Nephron (organoid): Measurements from ENCODE around the gene C22orf39.

Experiments used
- H3K27ac Mint-ChIP-seq, 3 experiments: 2 replicates each; pipeline ENCODE4 v1.8.0; 2020; ENCODE audit warnings: mixed read lengths in 3 of 3, mild to moderate bottlenecking in 2 of 3, moderate library complexity in 1 of 3
- H3K27me3 Mint-ChIP-seq: 2 replicates; pipeline ENCODE4 v1.8.0; 2021; ENCODE audit warnings: low read depth, mild to moderate bottlenecking, moderate library complexity, mixed read lengths
- H3K36me3 Mint-ChIP-seq: 2 replicates; pipeline ENCODE4 v1.8.0; 2020; ENCODE audit warnings: low read depth, mixed read lengths
- H3K4me1 Mint-ChIP-seq: 2 replicates; pipeline ENCODE4 v1.8.0; 2020; ENCODE audit warnings: mixed read lengths
- H3K4me3 Mint-ChIP-seq, 3 experiments: 2 replicates each; pipeline ENCODE4 v1.8.0; 2020; ENCODE audit warnings: mild to moderate bottlenecking in 3 of 3, mixed read lengths in 3 of 3, moderate library complexity in 2 of 3
- H3K9me3 Mint-ChIP-seq: 2 replicates; pipeline ENCODE4 v1.8.0; 2020; ENCODE audit warnings: mixed read lengths
- CTCF ChIP-seq, 3 experiments: fragments of 200-600 bp; sonication (generic); IDR thresholded peaks; one replicate each; pipeline ENCODE4 v1.5.0; 2021; ENCODE audit warnings: antibody characterized with exemption in 3 of 3; ENCODE audit not compliant: unreplicated experiment in 3 of 3

The C22orf39 gene

DNA sequence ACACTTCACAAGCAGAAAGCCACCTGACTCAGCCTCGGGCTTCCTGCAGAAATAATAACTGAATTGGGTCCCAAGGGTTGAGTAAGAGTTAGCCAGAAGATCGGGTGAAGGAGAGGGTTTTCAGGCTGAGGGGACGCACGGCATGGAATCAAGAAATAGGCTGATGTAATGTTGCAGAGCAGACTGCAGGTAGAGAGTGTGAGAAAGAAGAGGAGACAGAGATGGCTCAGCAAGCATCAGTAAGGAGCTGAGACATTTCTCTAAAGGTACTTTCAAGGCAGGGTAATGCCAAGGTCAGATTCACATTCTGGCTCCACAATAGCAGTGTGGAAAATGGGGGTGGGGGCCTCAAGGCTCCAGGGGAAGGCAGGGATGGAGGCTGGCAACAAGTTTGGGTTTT lies 34.6 kb downstream of the C22orf39 start:
- H3K36me3 Mint-ChIP-seq, result peaks cover 28% of the 10 kb centered on the region
- no peak for TF ChIP-seq CTCF (IDR thresholded peaks at IDR 0.05; ENCODE audit: unreplicated experiment in 3 of 3)
- H3K4me1 Mint-ChIP-seq, result no peaks in the 10 kb centered on the region
- H3K27me3 Mint-ChIP-seq, result no peaks in the 10 kb centered on the region
- no peak overlapping the region for H3K27ac Mint-ChIP-seq
- H3K9me3 Mint-ChIP-seq, result peaks cover 4% of the 10 kb centered on the region
- no peak overlapping the region for H3K4me3 Mint-ChIP-seq

DNA sequence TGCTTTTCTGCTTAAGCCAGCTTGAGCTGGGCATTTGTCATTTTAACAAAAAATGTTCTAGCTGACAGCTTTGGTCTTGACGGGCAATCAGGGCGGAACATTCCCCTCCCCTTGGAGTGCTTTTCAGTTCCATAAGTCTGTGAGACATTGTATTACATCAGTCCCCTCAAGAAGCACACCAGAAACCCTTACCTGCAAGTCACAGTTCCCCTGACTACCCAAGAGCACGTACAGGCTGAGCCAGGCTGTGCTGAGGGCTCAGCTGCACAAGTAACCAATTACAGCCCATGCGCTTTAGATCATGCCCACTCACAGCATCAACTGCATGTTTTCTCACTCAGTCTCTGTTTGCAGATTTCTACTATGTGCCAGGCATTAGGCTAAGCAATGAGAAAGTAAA lies 35.0 kb downstream of the C22orf39 start:
- Mint-ChIP-seq H3K27ac (no peak overlapping the region), H3K36me3 (peaks cover 29% of the 10 kb centered on the region)

GRCh38 chr22:19411690-19412045 lies 35.8 kb downstream of the C22orf39 start:
- Mint-ChIP-seq H3K9me3 (peaks cover 4% of the 10 kb centered on the region), H3K27ac (no peak overlapping the region), H3K36me3 (peaks cover 32% of the 10 kb centered on the region), H3K27me3 (no peaks in the 10 kb centered on the region), H3K4me1 (no peaks in the 10 kb centered on the region), H3K4me3 (no peak overlapping the region)
- TF ChIP-seq CTCF (IDR thresholded peaks at IDR 0.05; ENCODE audit: unreplicated experiment in 3 of 3), result no peak

More for the DNA sequence above, 35.0 kb downstream of the C22orf39 start:
- H3K4me3 Mint-ChIP-seq, result no peak overlapping the region
- no peaks in the 10 kb centered on the region for H3K27me3 Mint-ChIP-seq
- no peak for TF ChIP-seq CTCF (IDR thresholded peaks at IDR 0.05; ENCODE audit: unreplicated experiment in 3 of 3)
- H3K9me3 Mint-ChIP-seq, result peaks cover 4% of the 10 kb centered on the region
- no peaks in the 10 kb centered on the region for H3K4me1 Mint-ChIP-seq

DNA sequence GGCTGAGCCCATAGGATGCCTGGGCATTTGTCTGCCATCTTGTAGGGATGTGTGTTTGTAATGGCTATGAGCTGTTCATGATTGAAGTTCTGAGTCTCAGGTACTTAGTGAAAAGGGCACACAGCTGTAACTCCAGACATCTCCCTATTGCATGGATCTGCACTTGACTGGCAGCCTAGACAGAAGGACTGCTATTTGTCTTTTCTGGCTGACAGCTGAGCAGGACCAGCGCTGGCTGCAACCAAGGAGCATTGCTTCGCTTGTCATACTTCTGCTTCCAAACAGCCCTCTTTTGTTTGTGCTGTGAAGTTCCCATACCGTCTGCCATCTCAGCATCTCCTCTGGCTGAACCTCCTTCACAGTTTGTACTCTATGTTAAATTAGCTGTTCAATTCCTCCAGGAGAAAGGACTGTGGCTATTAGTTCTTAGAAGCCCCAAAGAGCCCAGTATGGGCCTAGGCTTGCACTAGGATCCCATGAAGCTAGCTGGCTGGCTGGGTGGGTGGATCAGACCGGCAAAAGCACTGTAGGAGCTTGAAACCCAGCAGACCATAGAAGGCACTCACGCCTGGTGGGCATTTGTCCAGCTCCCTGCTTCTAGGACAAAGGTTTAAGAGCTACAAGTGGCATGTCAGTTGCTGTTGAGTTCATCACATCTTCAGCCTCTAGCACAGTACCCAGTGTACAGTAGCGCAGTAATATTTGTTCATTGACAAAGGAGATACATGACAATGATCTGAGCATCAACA lies 36.4 kb downstream of the C22orf39 start:
- peaks cover 4% of the 10 kb centered on the region for H3K9me3 Mint-ChIP-seq
- no peaks in the 10 kb centered on the region for H3K27me3 Mint-ChIP-seq
- H3K36me3 Mint-ChIP-seq, result peaks cover 29% of the 10 kb centered on the region
- TF ChIP-seq CTCF (IDR thresholded peaks at IDR 0.05; ENCODE audit: unreplicated experiment in 3 of 3), result no peak
- H3K4me3 Mint-ChIP-seq, result no peak overlapping the region
- no peak overlapping the region for H3K27ac Mint-ChIP-seq
- H3K4me1 Mint-ChIP-seq, result no peaks in the 10 kb centered on the region

- H3K27me3 Mint-ChIP-seq, result no peaks in the 10 kb centered on the region
- H3K4me1 Mint-ChIP-seq, result no peaks in the 10 kb centered on the region
- peaks cover 47% of the 10 kb centered on the region for H3K36me3 Mint-ChIP-seq
Measured at GRCh38 chr22:19407649-19408606, 39.6 kb downstream of the C22orf39 start.

More at GRCh38 chr22:19407649-19408606, 39.6 kb downstream of the C22orf39 start:
- Mint-ChIP-seq H3K4me3 (no peak overlapping the region), H3K9me3 (no peaks in the 10 kb centered on the region), H3K27ac (no peak overlapping the region)
- TF ChIP-seq CTCF (IDR thresholded peaks at IDR 0.05; ENCODE audit: unreplicated experiment in 3 of 3), result no peak
